ENCODE measurements around the gene INTS1.

DNA sequence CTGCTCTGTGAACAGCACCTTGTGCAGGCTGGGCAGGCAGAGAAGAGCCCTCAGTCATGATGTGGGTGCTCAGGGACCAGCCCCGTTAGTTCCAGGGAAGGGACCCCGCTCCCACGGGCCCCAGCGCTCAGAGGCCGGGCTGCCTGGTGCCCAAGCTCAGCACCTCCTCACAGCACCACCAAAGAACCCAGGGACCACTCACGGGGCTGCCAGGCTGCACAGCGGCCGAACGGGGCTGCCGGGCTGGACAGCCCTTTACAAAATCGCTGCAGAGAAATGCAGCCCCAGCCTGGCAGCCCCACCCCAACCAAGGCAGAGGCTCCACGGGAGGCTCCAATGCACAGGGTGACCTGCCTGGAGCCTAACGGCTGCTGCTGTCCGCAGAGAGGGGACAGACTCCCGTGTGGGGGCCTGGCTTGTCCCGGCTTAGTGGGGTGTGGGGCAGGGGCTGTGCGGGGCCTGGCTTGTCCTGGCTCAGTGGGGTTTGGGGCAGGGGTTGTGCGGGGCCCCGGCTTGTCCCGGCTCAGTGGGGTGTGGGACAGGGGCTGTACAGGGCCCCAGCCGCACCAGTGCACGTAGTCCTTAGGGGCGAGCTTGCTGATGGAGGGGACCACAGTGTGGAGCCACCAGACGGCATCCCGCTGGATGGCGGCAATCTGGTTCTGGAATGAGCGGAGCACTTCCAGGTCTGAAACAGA is 9.2 kb downstream of the INTS1 start:
- TF ChIP-seq POLR2AphosphoS5 (IDR thresholded peaks at IDR 0.05) (no peak), EP300 (IDR thresholded peaks at IDR 0.05) (no peak)
- TF ChIP-seq, protein P1, sequence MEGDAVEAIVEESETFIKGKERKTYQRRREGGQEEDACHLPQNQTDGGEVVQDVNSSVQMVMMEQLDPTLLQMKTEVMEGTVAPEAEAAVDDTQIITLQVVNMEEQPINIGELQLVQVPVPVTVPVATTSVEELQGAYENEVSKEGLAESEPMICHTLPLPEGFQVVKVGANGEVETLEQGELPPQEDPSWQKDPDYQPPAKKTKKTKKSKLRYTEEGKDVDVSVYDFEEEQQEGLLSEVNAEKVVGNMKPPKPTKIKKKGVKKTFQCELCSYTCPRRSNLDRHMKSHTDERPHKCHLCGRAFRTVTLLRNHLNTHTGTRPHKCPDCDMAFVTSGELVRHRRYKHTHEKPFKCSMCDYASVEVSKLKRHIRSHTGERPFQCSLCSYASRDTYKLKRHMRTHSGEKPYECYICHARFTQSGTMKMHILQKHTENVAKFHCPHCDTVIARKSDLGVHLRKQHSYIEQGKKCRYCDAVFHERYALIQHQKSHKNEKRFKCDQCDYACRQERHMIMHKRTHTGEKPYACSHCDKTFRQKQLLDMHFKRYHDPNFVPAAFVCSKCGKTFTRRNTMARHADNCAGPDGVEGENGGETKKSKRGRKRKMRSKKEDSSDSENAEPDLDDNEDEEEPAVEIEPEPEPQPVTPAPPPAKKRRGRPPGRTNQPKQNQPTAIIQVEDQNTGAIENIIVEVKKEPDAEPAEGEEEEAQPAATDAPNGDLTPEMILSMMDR (IDR thresholded peaks at IDR 0.05), result no peak

Data from sigmoid colon (tissue), 4 donors.